Hepatocyte (in vitro differentiated cells): ENCODE results near the gene PIP5K1C. TPM values are rescaled to one million over a fixed set of nuclear protein-coding genes. Genes with fewer than 3 reads are reported as not detected.

Experiments used
- DNase-seq: peaks from one replicate; pipeline ENCODE4 v3.0.0-alpha.2; 2016; ENCODE audit warnings: low spot score
- H2AFZ ChIP-seq: fragments of 200-600 bp; sonication (generic); 2 replicates; pipeline ENCODE4 v1.6.0; 2016; ENCODE audit warnings: antibody characterized with exemption, mild to moderate bottlenecking
- H3K27ac ChIP-seq: fragments of 200-600 bp; sonication (generic); 2 replicates; pipeline ENCODE4 v1.5.1; 2016; ENCODE audit warnings: mild to moderate bottlenecking
- H3K27me3 ChIP-seq: fragments of 200-600 bp; sonication (generic); 2 replicates; pipeline ENCODE4 v1.6.1; 2016
- H3K36me3 ChIP-seq: fragments of 200-600 bp; sonication (generic); replicated peaks from 2 replicates; pipeline ENCODE4 v1.5.1; 2016; ENCODE audit warnings: low read depth; ENCODE audit not compliant: insufficient read depth
- H3K4me1 ChIP-seq: fragments of 200-600 bp; sonication (generic); 2 replicates; pipeline ENCODE4 v1.5.1; 2016; ENCODE audit warnings: mild to moderate bottlenecking, moderate library complexity; ENCODE audit not compliant: insufficient read depth
- H3K4me2 ChIP-seq: fragments of 200-600 bp; sonication (generic); 2 replicates; pipeline ENCODE4 v1.6.0; 2016
- H3K4me3 ChIP-seq: fragments of 200-600 bp; sonication (generic); 2 replicates; pipeline ENCODE4 v1.5.1; 2016; ENCODE audit warnings: mild to moderate bottlenecking
- H3K79me2 ChIP-seq: fragments of 200-600 bp; sonication (generic); 2 replicates; pipeline ENCODE4 v1.6.0; 2017; ENCODE audit warnings: mild to moderate bottlenecking
- H3K9me2 ChIP-seq: fragments of 200-600 bp; sonication (generic); replicated peaks from 2 replicates; pipeline ENCODE4 v1.6.0; 2017; ENCODE audit warnings: mild to moderate bottlenecking; ENCODE audit not compliant: insufficient read depth
- H3K9me3 ChIP-seq: fragments of 200-600 bp; sonication (generic); 2 replicates; pipeline ENCODE4 v1.5.1; 2016; ENCODE audit warnings: low read depth, mild to moderate bottlenecking
- H4K20me1 ChIP-seq: fragments of 200-600 bp; sonication (generic); 2 replicates; pipeline ENCODE4 v1.6.0; 2016; ENCODE audit warnings: mild to moderate bottlenecking; ENCODE audit not compliant: insufficient read depth, poor library complexity, severe bottlenecking
- CTCF ChIP-seq: fragments of 200-600 bp; sonication (generic); IDR thresholded peaks from 2 replicates; pipeline ENCODE4 v1.5.1; 2016; ENCODE audit warnings: antibody characterized with exemption, mild to moderate bottlenecking; ENCODE audit not compliant: poor library complexity
- EZH2 ChIP-seq: fragments of 200-600 bp; sonication (generic); IDR thresholded peaks from 2 replicates; pipeline ENCODE4 v1.6.1; 2016; ENCODE audit warnings: antibody characterized with exemption, mild to moderate bottlenecking, borderline replicate concordance
- EZH2phosphoT487 ChIP-seq: fragments of 200-600 bp; sonication (generic); IDR thresholded peaks from one replicate; pipeline ENCODE4 v1.6.1; 2018; ENCODE audit warnings: antibody characterized with exemption, mild to moderate bottlenecking, low read depth, moderate library complexity; ENCODE audit not compliant: unreplicated experiment, severe bottlenecking
- WGBS: methylation state at CpG from one replicate; pipeline ENCODE4 v1.1.6; 2016; ENCODE audit warnings: low lambda C conversion rate; ENCODE audit errors: missing lambda C conversion rate; 5-methylcytosine and 5-hydroxymethylcytosine counted together
- polyA plus RNA-seq: library from polyadenylated mRNA; unstranded; fragments of >200 nt; fragmentation: Nextera tagmentation; extraction: Ambion mirVana; gene quantifications from 2 replicates; pipeline ENCODE4 v1.2.1, GENCODE V29; 2016
- total RNA-seq: library from RNA; depleted of rRNA; stranded (reverse); fragments of >200 nt; gene quantifications from 2 replicates; pipeline ENCODE4 v1.2.3, GENCODE V29; 2014

The PIP5K1C gene
- total and polyA plus RNA-seq, 2 experiments from 2014 or later, result 20.7 to 37.1 TPM

- no peak overlapping the region for H2AFZ ChIP-seq
- H4K20me1 ChIP-seq, result no peaks in the 10 kb centered on the region
- no peak overlapping the region for H3K27ac ChIP-seq
- 87% methylated on average over 9 of the region's 9 CpGs for WGBS
- no peaks in the 10 kb centered on the region for H3K36me3 ChIP-seq
- TF ChIP-seq EZH2phosphoT487 (no peak), CTCF (no peak), EZH2 (no peak)
- no peak overlapping the region for H3K4me2 ChIP-seq
- no peaks in the 10 kb centered on the region for H3K4me1 ChIP-seq
- H3K9me3 ChIP-seq, result no peaks in the 10 kb centered on the region
- H3K27me3 ChIP-seq, result peaks cover 6% of the 10 kb centered on the region
- DNase-seq, result no peak
- no peaks in the 10 kb centered on the region for H3K9me2 ChIP-seq
- H3K4me3 ChIP-seq, result no peak overlapping the region
- no peaks in the 10 kb centered on the region for H3K79me2 ChIP-seq
These were observed 108.2 kb downstream of the PIP5K1C start for GRCh38 chr19:3591876-3592613.

DNA sequence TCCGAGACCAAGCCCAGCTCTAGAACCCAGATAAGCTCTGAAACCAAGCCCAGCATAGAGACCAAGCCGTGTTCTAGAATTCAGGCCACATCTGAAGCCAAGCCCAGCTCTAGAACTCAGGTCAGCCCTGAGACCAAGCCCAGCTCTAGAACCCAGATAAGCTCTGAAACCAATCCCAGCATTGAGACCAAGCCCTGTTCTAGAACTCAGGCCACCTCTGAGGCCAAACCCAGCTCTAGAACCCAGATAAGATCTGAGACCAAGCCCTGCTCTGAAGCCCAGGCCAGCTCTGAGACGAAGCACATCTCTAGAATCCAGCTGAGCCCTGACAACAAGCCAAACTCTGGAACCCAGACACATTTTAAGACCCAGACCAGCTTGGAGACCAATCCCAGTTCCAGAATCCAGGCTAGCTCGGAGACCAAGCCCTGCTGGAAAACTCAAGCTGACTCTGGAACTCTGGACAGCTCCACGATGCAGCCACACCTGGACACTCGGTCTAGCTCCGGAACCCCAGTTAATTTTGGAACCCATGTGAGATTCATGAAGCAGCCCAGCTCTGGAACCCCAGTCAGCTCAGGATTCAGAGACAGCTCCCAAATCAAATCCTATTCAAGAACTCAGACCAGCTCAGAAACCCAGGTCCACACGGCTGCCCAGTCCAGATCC, 109.1 kb downstream of the PIP5K1C start:
- no peak for DNase-seq
- Histone ChIP-seq H3K9me3 (no peaks in the 10 kb centered on the region), H3K4me3 (no peak overlapping the region), H3K4me2 (no peak overlapping the region), H3K4me1 (no peaks in the 10 kb centered on the region), H3K27ac (no peak overlapping the region), H4K20me1 (no peaks in the 10 kb centered on the region), H3K9me2 (no peaks in the 10 kb centered on the region), H3K36me3 (no peaks in the 10 kb centered on the region), H3K79me2 (no peaks in the 10 kb centered on the region), H3K27me3 (peaks cover 16% of the 10 kb centered on the region), H2AFZ (no peak overlapping the region)
- TF ChIP-seq EZH2 (no peak), CTCF (no peak), EZH2phosphoT487 (no peak)
- 92% methylated on average over 8 of the region's 8 CpGs for WGBS

- Histone ChIP-seq H3K9me3 (no peaks in the 10 kb centered on the region), H3K4me1 (no peaks in the 10 kb centered on the region), H3K36me3 (no peaks in the 10 kb centered on the region), H3K4me3 (no peak overlapping the region), H3K4me2 (no peak overlapping the region), H3K79me2 (no peaks in the 10 kb centered on the region), H3K27ac (no peak overlapping the region), H3K9me2 (no peaks in the 10 kb centered on the region), H3K27me3 (peaks cover 25% of the 10 kb centered on the region), H2AFZ (no peak overlapping the region), H4K20me1 (no peaks in the 10 kb centered on the region)
- WGBS, result 95% methylated on average over 18 of the region's 22 CpGs
- DNase-seq, result no peak
- no peak for TF ChIP-seq EZH2phosphoT487
- TF ChIP-seq CTCF, result no peak
- no peak for TF ChIP-seq EZH2
These were observed 110.3 kb downstream of the PIP5K1C start for GRCh38 chr19:3589949-3590348.
